ENCODE results near the gene WEE2.

WEE2 gene

GRCh38 chr7:141693082-141693481 is 15.1 kb upstream of the WEE2 start:
- TF ChIP-seq TAF1 (IDR thresholded peaks at IDR 0.05; ENCODE audit: borderline replicate concordance, low read depth, low read length), result no peak
- TF ChIP-seq POLR2A (IDR thresholded peaks at IDR 0.05; ENCODE audit: low read depth, low read length), result no peak
- no peak for TF ChIP-seq POLR2AphosphoS5 (IDR thresholded peaks at IDR 0.05; ENCODE audit: low read depth, low read length)
- no peak for DNase-seq (ENCODE audit: insufficient read length)
- FAIRE-seq, result peak; percentile 80

DNA sequence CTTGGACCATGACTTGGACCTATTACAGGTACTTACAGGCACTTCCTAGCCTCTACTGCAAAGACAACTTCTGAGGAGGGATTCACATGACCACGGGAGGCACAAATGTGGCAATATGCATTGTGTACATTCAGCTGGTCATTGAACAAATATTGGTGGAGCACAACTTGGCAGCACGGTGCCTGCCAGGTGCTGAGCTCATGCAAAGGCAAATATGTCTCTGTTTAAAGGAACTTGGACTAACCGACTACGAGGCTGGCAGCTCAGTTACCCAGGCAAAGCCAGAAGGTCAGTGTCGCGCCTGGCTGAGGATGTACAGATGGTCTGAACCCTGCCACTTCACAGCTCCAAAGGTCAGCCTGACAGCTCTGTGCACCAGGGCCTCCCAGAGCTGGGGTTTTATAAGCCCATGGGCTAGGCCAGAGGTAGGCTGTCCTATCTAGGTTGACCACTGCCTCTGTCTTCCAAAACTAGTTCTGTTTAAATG is 12.3 kb upstream of the WEE2 start:
- no peak for DNase-seq (ENCODE audit: insufficient read length)

GRCh38 chr7:141696348-141696747 is 11.8 kb upstream of the WEE2 start:
- no peak for DNase-seq (ENCODE audit: insufficient read length)
- FAIRE-seq, result no peak
- TF ChIP-seq POLR2A (IDR thresholded peaks at IDR 0.05; ENCODE audit: low read depth, low read length) (no peak), POLR2AphosphoS5 (IDR thresholded peaks at IDR 0.05; ENCODE audit: low read depth, low read length) (no peak), TAF1 (IDR thresholded peaks at IDR 0.05; ENCODE audit: borderline replicate concordance, low read depth, low read length) (no peak)

More for the DNA sequence above, 12.3 kb upstream of the WEE2 start:
- FAIRE-seq, result no peak
- TF ChIP-seq POLR2A (IDR thresholded peaks at IDR 0.05; ENCODE audit: low read depth, low read length) (no peak), TAF1 (IDR thresholded peaks at IDR 0.05; ENCODE audit: borderline replicate concordance, low read depth, low read length) (no peak), POLR2AphosphoS5 (IDR thresholded peaks at IDR 0.05; ENCODE audit: low read depth, low read length) (no peak)

DNA sequence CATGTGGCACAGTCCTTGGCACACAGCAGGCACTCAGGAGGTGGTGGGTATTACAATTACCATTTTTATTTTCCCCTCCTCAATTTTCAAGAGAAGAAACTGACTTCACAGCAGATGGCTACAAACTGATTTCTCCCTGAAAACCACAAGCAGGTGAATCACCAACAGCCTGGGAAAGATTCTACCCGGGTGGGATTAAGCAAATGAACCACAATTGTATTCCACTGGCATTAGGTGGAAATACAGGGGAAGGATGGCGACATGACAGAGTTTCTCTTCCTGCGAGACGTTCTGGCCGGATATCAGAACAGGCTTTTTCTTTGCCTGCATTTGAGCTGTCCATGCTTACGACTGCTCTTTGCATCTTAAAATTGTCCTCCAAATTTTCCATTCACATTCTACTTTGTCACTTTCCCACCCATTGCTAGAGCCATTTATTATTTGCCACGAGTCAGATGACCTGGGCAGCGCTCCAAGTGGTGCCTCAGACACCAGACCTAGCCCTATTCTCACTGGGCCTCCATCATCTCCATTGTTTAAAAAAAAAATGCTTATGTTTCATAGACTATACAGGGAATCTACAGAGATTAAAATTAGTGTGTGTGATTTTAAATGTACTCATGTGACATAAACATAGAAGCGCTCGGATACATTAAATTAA is 10.8 kb upstream of the WEE2 start:
- TF ChIP-seq TAF1 (IDR thresholded peaks at IDR 0.05; ENCODE audit: borderline replicate concordance, low read depth, low read length) (no peak), POLR2A (IDR thresholded peaks at IDR 0.05; ENCODE audit: low read depth, low read length) (no peak), POLR2AphosphoS5 (IDR thresholded peaks at IDR 0.05; ENCODE audit: low read depth, low read length) (no peak)
- DNase-seq (ENCODE audit: insufficient read length) (no peak), FAIRE-seq (no peak)

GRCh38 chr7:141698247-141699015 is 9.7 kb upstream of the WEE2 start:
- no peak for DNase-seq (ENCODE audit: insufficient read length)
- no peak for FAIRE-seq
- TF ChIP-seq POLR2A (IDR thresholded peaks at IDR 0.05; ENCODE audit: low read depth, low read length), result no peak
- TF ChIP-seq TAF1 (IDR thresholded peaks at IDR 0.05; ENCODE audit: borderline replicate concordance, low read depth, low read length), result no peak
- no peak for TF ChIP-seq POLR2AphosphoS5 (IDR thresholded peaks at IDR 0.05; ENCODE audit: low read depth, low read length)

DNA sequence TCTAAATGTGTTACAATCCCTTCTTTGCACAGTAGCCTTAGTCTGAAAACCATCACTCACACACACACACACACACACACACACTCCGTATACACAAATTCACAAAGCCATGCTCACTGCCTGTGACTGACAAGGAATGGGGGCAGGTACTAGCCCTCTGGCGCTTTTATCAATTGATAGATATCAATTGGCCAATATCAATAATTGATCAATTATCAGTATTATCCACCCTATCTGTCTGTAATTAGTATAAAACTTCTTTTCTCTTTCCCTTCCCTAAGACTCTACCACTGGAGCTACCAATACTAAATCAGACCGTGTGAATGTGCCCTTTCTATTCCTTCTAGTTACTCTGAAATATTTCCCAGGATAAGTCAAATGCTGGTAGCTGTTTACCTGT is 8.3 kb upstream of the WEE2 start:
- TF ChIP-seq POLR2A (IDR thresholded peaks at IDR 0.05; ENCODE audit: low read depth, low read length) (no peak), POLR2AphosphoS5 (IDR thresholded peaks at IDR 0.05; ENCODE audit: low read depth, low read length) (no peak), TAF1 (IDR thresholded peaks at IDR 0.05; ENCODE audit: borderline replicate concordance, low read depth, low read length) (no peak)
- no peak for FAIRE-seq
- no peak for DNase-seq (ENCODE audit: insufficient read length)

GRCh38 chr7:141700296-141700847 is 7.8 kb upstream of the WEE2 start:
- FAIRE-seq (no peak), DNase-seq (ENCODE audit: insufficient read length) (no peak)
- TF ChIP-seq POLR2AphosphoS5 (IDR thresholded peaks at IDR 0.05; ENCODE audit: low read depth, low read length), result no peak
- no peak for TF ChIP-seq TAF1 (IDR thresholded peaks at IDR 0.05; ENCODE audit: borderline replicate concordance, low read depth, low read length)
- TF ChIP-seq POLR2A (IDR thresholded peaks at IDR 0.05; ENCODE audit: low read depth, low read length), result no peak

DNA sequence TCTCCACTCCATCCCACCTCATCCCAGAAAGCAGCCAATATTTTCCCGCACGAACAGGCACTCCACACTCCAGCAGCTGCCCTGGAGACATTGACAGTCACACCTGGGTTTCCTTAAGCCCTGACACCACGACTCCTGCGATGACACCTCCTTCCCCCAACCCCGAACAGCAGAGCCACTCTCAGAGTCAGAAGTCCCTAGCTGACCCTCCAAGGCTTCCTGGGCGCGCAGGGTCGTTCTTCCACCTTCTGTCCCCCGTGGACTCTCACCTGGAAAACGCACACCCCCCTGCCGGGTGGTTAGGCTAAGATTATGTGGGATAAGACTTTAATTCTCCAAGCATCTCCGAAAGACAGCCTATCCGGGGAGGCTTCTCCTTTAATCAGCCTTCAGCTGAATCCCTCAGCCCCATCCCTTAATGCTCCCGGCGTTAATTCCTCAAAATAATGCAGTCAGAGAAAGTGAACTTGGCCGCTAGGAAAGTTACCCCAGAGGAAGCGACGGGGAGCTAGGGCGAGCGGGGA is 7.2 kb upstream of the WEE2 start:
- DNase-seq (ENCODE audit: insufficient read length) (peak; percentile 12), FAIRE-seq (peak; percentile 53)
- no peak for TF ChIP-seq POLR2A (IDR thresholded peaks at IDR 0.05; ENCODE audit: low read depth, low read length)
- no peak for TF ChIP-seq TAF1 (IDR thresholded peaks at IDR 0.05; ENCODE audit: borderline replicate concordance, low read depth, low read length)

DNA sequence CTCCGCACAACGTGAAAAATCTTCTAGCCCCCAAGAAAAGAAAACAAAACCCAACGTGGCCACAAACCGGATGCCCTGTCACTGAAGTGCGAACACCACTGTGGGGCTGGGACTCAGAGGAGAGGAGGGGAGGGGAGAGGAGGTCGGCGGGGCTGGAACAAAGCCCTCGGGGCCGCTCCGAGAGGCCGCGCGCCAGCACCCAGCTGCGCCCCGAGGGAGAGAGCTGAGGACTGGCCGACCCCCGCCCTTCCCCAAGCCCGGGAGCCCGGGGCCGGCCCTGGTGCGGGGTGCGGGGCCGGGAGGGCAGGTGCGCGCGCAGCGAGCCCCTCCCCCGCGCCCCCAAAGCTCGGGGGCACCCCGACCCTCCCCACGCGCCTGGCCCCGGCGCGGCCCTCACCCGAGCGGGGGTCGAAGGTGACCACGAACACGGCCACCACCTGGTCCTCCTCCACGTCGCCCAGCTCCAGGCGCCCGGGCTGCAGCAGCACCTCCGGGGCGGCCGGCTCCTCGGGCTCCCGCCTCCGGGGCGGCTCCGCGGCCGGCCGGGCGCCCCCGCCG is 6.6 kb upstream of the WEE2 start:
- DNase-seq (ENCODE audit: insufficient read length) (peak; percentile 53), FAIRE-seq (peak; percentile 91)
- peak; percentile 37; the same call in 1 of the 2 replicates for TF ChIP-seq POLR2A (IDR thresholded peaks at IDR 0.05; ENCODE audit: low read depth, low read length)
- TF ChIP-seq POLR2AphosphoS5 (IDR thresholded peaks at IDR 0.05; ENCODE audit: low read depth, low read length), result no peak

DNA sequence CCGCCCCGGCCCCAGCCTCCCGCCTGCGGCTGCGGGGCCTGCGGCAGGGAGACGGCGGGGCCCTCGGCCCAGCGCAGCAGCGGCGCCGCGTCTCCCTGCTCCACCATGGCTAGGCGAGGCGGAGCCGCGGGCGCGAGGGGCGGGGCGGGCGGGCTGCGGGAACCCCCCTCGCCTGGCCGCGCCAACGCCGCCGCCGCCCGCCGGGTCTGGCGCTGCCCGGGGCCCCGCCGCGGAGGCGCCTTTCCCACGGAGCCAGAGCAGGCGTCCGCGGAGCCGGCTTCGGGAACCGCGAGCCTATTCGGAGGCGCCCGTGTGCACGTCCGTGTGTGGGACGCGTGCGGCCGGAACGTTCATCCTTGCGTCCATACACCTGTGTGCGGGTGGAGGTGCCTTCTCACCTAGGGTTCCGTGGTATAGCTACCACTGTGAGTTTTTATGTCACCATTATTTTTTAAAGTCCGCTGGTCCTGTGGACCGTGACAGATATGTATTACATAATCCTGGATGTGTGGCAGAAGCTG is 6.0 kb upstream of the WEE2 start, which contains the start of gene DENND11:
DENND11 (minus strand) TSS at position 120 of the 521 bp plus-strand sequence; CDS start at position 107, 13 bp downstream.
- peak; percentile 74 for FAIRE-seq
- TF ChIP-seq POLR2AphosphoS5 (IDR thresholded peaks at IDR 0.05; ENCODE audit: low read depth, low read length), result no peak
- TF ChIP-seq TAF1 (IDR thresholded peaks at IDR 0.05; ENCODE audit: borderline replicate concordance, low read depth, low read length), result no peak
- TF ChIP-seq POLR2A (IDR thresholded peaks at IDR 0.05; ENCODE audit: low read depth, low read length), result no peak

GRCh38 chr7:141702892-141703291 is 5.3 kb upstream of the WEE2 start:
- DNase-seq (ENCODE audit: insufficient read length) (no peak), FAIRE-seq (no peak)
- TF ChIP-seq POLR2A (IDR thresholded peaks at IDR 0.05; ENCODE audit: low read depth, low read length), result no peak
- TF ChIP-seq TAF1 (IDR thresholded peaks at IDR 0.05; ENCODE audit: borderline replicate concordance, low read depth, low read length), result no peak
- TF ChIP-seq POLR2AphosphoS5 (IDR thresholded peaks at IDR 0.05; ENCODE audit: low read depth, low read length), result no peak

More for the DNA sequence above, 6.0 kb upstream of the WEE2 start, which contains the start of gene DENND11:
- peak; percentile 58 for DNase-seq (ENCODE audit: insufficient read length)

Measured in GM12892 (cell line).